ENCODE measurements around the gene LMCD1.

DNA sequence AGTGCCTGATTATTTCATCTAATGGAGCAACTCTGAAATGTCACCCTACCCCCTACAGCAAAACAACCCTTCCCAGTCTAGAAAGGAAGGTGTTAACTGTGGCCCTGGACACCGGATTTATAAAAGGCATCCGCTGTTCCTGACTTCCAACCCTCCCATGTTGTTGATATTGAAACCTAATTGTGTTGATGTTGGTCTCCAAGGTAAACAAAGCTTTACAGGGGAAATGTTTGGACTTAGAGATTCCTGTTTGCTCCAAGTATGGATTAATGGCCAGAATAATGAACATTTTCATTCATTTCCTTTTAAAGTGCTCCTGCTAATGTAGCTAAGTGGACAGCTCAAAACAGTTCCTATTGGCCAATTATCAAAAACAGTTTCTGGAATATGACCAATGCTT is 19.4 kb upstream of the LMCD1 start:
- TF ChIP-seq FOXM1 (IDR thresholded peaks at IDR 0.05; ENCODE audit: low read depth) (no peak), GATA2 (CRISPR knock-in tag; IDR thresholded peaks at IDR 0.05) (no peak), NFIC (IDR thresholded peaks at IDR 0.05; ENCODE audit: borderline replicate concordance) (no peak), FOXJ3 (CRISPR knock-in tag; IDR thresholded peaks at IDR 0.05) (no peak), POLR2AphosphoS5 (IDR thresholded peaks at IDR 0.05; ENCODE audit: low read depth, low read length) (no peak), YY1 (IDR thresholded peaks at IDR 0.05; ENCODE audit: low read depth) (no peak), JUND (IDR thresholded peaks at IDR 0.05) (no peak), GABPA (IDR thresholded peaks at IDR 0.05; ENCODE audit: low read depth) (no peak), TEAD4 (IDR thresholded peaks at IDR 0.05; ENCODE audit: borderline replicate concordance, insufficient read depth) (no peak)
- TF ChIP-seq, protein P1, sequence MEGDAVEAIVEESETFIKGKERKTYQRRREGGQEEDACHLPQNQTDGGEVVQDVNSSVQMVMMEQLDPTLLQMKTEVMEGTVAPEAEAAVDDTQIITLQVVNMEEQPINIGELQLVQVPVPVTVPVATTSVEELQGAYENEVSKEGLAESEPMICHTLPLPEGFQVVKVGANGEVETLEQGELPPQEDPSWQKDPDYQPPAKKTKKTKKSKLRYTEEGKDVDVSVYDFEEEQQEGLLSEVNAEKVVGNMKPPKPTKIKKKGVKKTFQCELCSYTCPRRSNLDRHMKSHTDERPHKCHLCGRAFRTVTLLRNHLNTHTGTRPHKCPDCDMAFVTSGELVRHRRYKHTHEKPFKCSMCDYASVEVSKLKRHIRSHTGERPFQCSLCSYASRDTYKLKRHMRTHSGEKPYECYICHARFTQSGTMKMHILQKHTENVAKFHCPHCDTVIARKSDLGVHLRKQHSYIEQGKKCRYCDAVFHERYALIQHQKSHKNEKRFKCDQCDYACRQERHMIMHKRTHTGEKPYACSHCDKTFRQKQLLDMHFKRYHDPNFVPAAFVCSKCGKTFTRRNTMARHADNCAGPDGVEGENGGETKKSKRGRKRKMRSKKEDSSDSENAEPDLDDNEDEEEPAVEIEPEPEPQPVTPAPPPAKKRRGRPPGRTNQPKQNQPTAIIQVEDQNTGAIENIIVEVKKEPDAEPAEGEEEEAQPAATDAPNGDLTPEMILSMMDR (IDR thresholded peaks at IDR 0.05), result no peak
- TF ChIP-seq, protein P2, sequence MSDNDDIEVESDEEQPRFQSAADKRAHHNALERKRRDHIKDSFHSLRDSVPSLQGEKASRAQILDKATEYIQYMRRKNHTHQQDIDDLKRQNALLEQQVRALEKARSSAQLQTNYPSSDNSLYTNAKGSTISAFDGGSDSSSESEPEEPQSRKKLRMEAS (IDR thresholded peaks at IDR 0.05; ENCODE audit: low read depth), result no peak
